ENCODE results near the gene ITGA8.

DNA sequence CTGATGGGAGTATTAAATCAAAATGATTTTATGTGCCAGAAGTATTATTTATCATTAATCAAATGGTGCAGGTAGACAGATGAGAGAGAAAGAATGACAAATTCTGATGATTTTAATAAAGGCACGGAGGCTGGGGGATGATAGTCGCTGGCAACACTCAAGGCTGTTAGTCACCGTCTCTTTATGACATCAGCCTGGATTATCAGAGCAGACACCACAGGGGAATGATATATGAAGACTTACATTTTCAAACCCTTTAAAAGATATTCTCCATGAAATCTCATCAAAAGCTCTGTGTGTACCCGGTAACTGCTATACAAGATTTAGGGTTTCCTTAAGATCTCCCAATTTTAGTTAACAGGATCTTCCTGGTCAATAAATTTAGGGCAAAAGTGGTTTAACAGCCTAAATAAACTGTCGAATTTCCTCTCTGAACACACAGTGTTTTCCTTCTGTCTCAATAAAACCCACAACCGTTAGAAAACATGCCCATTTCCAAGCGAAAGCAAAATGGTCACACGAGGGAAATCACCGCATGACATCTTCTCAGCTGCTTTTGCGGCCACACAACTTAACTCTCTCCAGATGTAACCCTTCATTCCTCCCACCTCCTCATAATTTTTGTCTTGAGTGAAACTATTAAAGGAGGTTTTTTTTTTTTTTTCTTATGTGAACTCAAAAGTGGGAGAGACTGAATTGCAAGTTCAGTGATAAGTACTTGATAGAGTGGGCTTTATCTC is 215.5 kb downstream of the ITGA8 start:
- TF ChIP-seq EP300 (IDR thresholded peaks at IDR 0.05) (no peak), CTCF (IDR thresholded peaks at IDR 0.05) (no peak)

Data from ovary (tissue), 3 donors.